Hematopoietic multipotent progenitor cell treated with erythropoietin and hydrocortisone succinate and interleukin-3 and kit ligand, for 17 days (in vitro differentiated cells): Measurements from ENCODE around the gene MS4A2.
"Not testable (repeated sequence)": the region's sequence is repeated elsewhere in the genome, so short reads cannot be mapped to it uniquely, and the experiment has no call there.

Experiments
- DNase-seq: peaks from one replicate; pipeline ENCODE4 v3.0.0-alpha.2; 2015; ENCODE audit warnings: low spot score

MS4A2 gene

GRCh38 chr11:60088364-60088763, at the start of gene MS4A2:
Gene MS4A2, plus strand, starts transcription at chr11:60088664. Its CDS starts 102 bp downstream, at chr11:60088766.
- no peak for DNase-seq

- no peak for DNase-seq
Measured at GRCh38 chr11:60040109-60040508, 48.4 kb upstream of the MS4A2 start, which contains the start of gene OOSP2. Gene OOSP2, plus strand, starts transcription at chr11:60040409. Its CDS starts 51 bp downstream, at chr11:60040460.

- not testable (repeated sequence) for DNase-seq
Measured at GRCh38 chr11:60050422-60050821, 38.0 kb upstream of the MS4A2 start.

GRCh38 chr11:60050839-60051238, 37.6 kb upstream of the MS4A2 start:
- not testable (repeated sequence) for DNase-seq

- DNase-seq: no peak
Measured at GRCh38 chr11:60056349-60056969, 32.0 kb upstream of the MS4A2 start, which contains the start of gene MS4A3. Gene MS4A3, plus strand, starts transcription at chr11:60056665. Its CDS starts 4,496 bp downstream, at chr11:60061161.

- no peak for DNase-seq
Measured at GRCh38 chr11:60059052-60059451, 29.4 kb upstream of the MS4A2 start.

- no peak for DNase-seq
Measured at GRCh38 chr11:60059521-60060240, 28.8 kb upstream of the MS4A2 start.

- no peak for DNase-seq
Measured at GRCh38 chr11:60064111-60064510, 24.4 kb upstream of the MS4A2 start.

- no peak for DNase-seq
Measured at GRCh38 chr11:60065801-60066200, 22.7 kb upstream of the MS4A2 start.

- DNase-seq: no peak
Measured at GRCh38 chr11:60069450-60069849, 19.0 kb upstream of the MS4A2 start.

GRCh38 chr11:60071644-60072043, 16.8 kb upstream of the MS4A2 start:
- DNase-seq: not testable (repeated sequence)

- no peak for DNase-seq
Measured at GRCh38 chr11:60077216-60077817, 11.1 kb upstream of the MS4A2 start.

- DNase-seq: no peak
Measured at GRCh38 chr11:60077981-60078380, 10.5 kb upstream of the MS4A2 start.

GRCh38 chr11:60078745-60079144, 9.7 kb upstream of the MS4A2 start:
- no peak for DNase-seq

GRCh38 chr11:60080535-60080934, 7.9 kb upstream of the MS4A2 start:
- no peak for DNase-seq

GRCh38 chr11:60084631-60085273, 3.7 kb upstream of the MS4A2 start:
- no peak for DNase-seq

GRCh38 chr11:60085909-60086308, 2.6 kb upstream of the MS4A2 start:
- DNase-seq: no peak

- DNase-seq: no peak
Measured at GRCh38 chr11:60087239-60087638, 1.2 kb upstream of the MS4A2 start.

- DNase-seq: no peak
Measured at GRCh38 chr11:60095477-60096120, 7.1 kb downstream of the MS4A2 start.

GRCh38 chr11:60097189-60097588, 8.7 kb downstream of the MS4A2 start:
- no peak for DNase-seq

- DNase-seq: no peak
Measured at GRCh38 chr11:60098508-60098907, 10.0 kb downstream of the MS4A2 start.

- no peak for DNase-seq
Measured at GRCh38 chr11:60100516-60100915, 12.1 kb downstream of the MS4A2 start.
